GM10847 (cell line): ENCODE measurements around the gene SLC28A3.

Experiments used
- POLR2A ChIP-seq: IDR thresholded peaks from 2 replicates; pipeline ENCODE4 v1.6.1; 2011; ENCODE audit not compliant: insufficient read length; ENCODE audit errors: extremely low read depth

The SLC28A3 gene

GRCh38 chr9:84235511-84235910, 105.0 kb downstream of the SLC28A3 start:
- no peak for TF ChIP-seq POLR2A

GRCh38 chr9:84230355-84231145, 110.0 kb downstream of the SLC28A3 start:
- TF ChIP-seq POLR2A = no peak

GRCh38 chr9:84229191-84229590, 111.4 kb downstream of the SLC28A3 start:
- TF ChIP-seq POLR2A = no peak

- no peak for TF ChIP-seq POLR2A
Measured at GRCh38 chr9:84228130-84228720, 112.3 kb downstream of the SLC28A3 start.

GRCh38 chr9:84226126-84226525, 114.4 kb downstream of the SLC28A3 start:
- no peak for TF ChIP-seq POLR2A
